ENCODE data around the gene FBXW5. TPM values are rescaled to one million over a fixed set of nuclear protein-coding genes. Genes with fewer than 3 reads are reported as not detected.
A peak's percentile ranks its signal among the peaks of the same experiment; 100 is the strongest.

Gene FBXW5
- total RNA-seq, 4 donors from 2014 or later, result 294 to 820 (median 446) TPM

DNA sequence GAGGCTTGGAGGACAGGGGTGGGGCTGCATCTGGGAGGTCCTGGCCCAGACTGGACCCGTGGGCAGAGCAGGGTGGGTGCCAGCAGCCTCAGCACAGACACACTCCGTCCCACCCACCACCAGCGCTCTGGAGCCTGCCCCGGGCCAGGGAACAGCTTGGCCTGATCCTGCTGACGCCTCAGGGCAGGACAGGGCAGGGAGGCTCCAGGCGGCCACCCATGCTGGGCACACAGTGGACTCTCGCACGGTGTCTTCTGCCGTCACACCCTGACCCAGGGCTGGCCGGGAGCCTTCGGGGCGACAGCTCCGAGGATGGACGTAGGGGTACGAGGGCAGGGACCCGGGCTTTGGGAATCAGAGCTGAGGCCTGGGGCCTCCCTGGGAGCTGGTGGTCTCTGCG lies 24.6 kb upstream of the FBXW5 start:
- Histone ChIP-seq H3K4me3 (no peak overlapping the region), H3K36me3 (no peaks in the 10 kb centered on the region), H3K27ac (no peak overlapping the region), H3K9me3 (no peaks in the 10 kb centered on the region), H3K27me3 (peaks cover 5% of the 10 kb centered on the region), H3K4me1 (peaks cover 0 to 16% (median 7%) of the 10 kb centered on the region in 4 donors)
- in situ Hi-C loops (cut with MboI; ENCODE audit: low pct_ligation_motif_present in 1 of 4, low pct_unique_long_range_greater_than_20kb in 1 of 4, low sequenced_read_pairs in 3 of 4) (no loop called here), intact Hi-C loops (cut with DNase I; ENCODE audit: low total_unique reads) (no loop called here)
- TF ChIP-seq CTCF (IDR thresholded peaks at IDR 0.05) (no peak), POLR2AphosphoS5 (IDR thresholded peaks at IDR 0.05) (no peak)
- DNase-seq, result no peak
- 89% methylated on average over 17 of the region's 17 CpGs; no CpG with 5 or more reads in 1 of the 2 donors for WGBS, 2 donors (ENCODE audit: low coverage in 1 of 2)

- intact Hi-C loops (cut with DNase I; ENCODE audit: low total_unique reads) (no loop called here), in situ Hi-C loops (cut with MboI; ENCODE audit: low pct_ligation_motif_present in 1 of 4, low pct_unique_long_range_greater_than_20kb in 1 of 4, low sequenced_read_pairs in 3 of 4) (no loop called here)
- H3K4me3 ChIP-seq, result no peak overlapping the region
- no peak for DNase-seq
- H3K27ac ChIP-seq, result no peak overlapping the region
- no peaks in the 10 kb centered on the region for H3K9me3 ChIP-seq
- TF ChIP-seq CTCF (IDR thresholded peaks at IDR 0.05), result no peak
- TF ChIP-seq EP300 (IDR thresholded peaks at IDR 0.05; ENCODE audit: low read depth), result no peak
- TF ChIP-seq POLR2AphosphoS5 (IDR thresholded peaks at IDR 0.05), result no peak
- no peak for TF ChIP-seq POLR2A (IDR thresholded peaks at IDR 0.05)
- 80% methylated on average over 17 of the region's 17 CpGs; no CpG with 5 or more reads in 1 of the 2 donors for WGBS, 2 donors (ENCODE audit: low coverage in 1 of 2)
- H3K4me1 ChIP-seq, result peaks cover 0 to 19% (median 10%) of the 10 kb centered on the region in 4 donors
- H3K27me3 ChIP-seq, result peaks cover 5% of the 10 kb centered on the region
- H3K36me3 ChIP-seq, result no peaks in the 10 kb centered on the region
Observed at GRCh38 chr9:136968333-136969127, 24.0 kb upstream of the FBXW5 start.

GRCh38 chr9:136965771-136966484 lies 21.4 kb upstream of the FBXW5 start:
- TF ChIP-seq POLR2AphosphoS5 (IDR thresholded peaks at IDR 0.05), result no peak
- no peak for TF ChIP-seq CTCF (IDR thresholded peaks at IDR 0.05)
- no peak for TF ChIP-seq EP300 (IDR thresholded peaks at IDR 0.05; ENCODE audit: low read depth)
- no peak for TF ChIP-seq POLR2A (IDR thresholded peaks at IDR 0.05)
- intact Hi-C loops (cut with DNase I; ENCODE audit: low total_unique reads) (no loop called here), in situ Hi-C loops (cut with MboI; ENCODE audit: low pct_ligation_motif_present in 1 of 4, low pct_unique_long_range_greater_than_20kb in 1 of 4, low sequenced_read_pairs in 3 of 4) (no loop called here)
- no peaks in the 10 kb centered on the region for H3K36me3 ChIP-seq
- WGBS, 2 donors (ENCODE audit: low coverage in 1 of 2), result 49 to 51% methylated on average over 8 to 23 of the region's 23 CpGs
- peaks cover 5% of the 10 kb centered on the region for H3K27me3 ChIP-seq
- peaks cover 0 to 19% (median 10%) of the 10 kb centered on the region in 4 donors for H3K4me1 ChIP-seq
- DNase-seq, result no peak
- no peak overlapping the region for H3K27ac ChIP-seq
- H3K4me3 ChIP-seq, result no peak overlapping the region
- H3K9me3 ChIP-seq, result no peaks in the 10 kb centered on the region

GRCh38 chr9:136964833-136965422 lies 20.4 kb upstream of the FBXW5 start:
- Histone ChIP-seq H3K36me3 (no peaks in the 10 kb centered on the region), H3K4me3 (no peak overlapping the region), H3K9me3 (no peaks in the 10 kb centered on the region), H3K4me1 (peaks cover 0 to 19% (median 10%) of the 10 kb centered on the region in 4 donors), H3K27ac (peak overlapping the region; percentile 19 to 68 (median 44)), H3K27me3 (peaks cover 5% of the 10 kb centered on the region)
- intact Hi-C loops (cut with DNase I; ENCODE audit: low total_unique reads) (no loop called here), in situ Hi-C loops (cut with MboI; ENCODE audit: low pct_ligation_motif_present in 1 of 4, low pct_unique_long_range_greater_than_20kb in 1 of 4, low sequenced_read_pairs in 3 of 4) (no loop called here)
- TF ChIP-seq CTCF (IDR thresholded peaks at IDR 0.05) (no peak), EP300 (IDR thresholded peaks at IDR 0.05; ENCODE audit: low read depth) (no peak), POLR2A (IDR thresholded peaks at IDR 0.05) (no peak), POLR2AphosphoS5 (IDR thresholded peaks at IDR 0.05) (no peak)
- DNase-seq, result no peak
- 71 to 77% methylated on average over 11 to 26 of the region's 26 CpGs for WGBS, 2 donors (ENCODE audit: low coverage in 1 of 2)

All from transverse colon (tissue), 4 donors.